GM19372 (cell line): ENCODE results near the gene ADAM22.

ENCODE experiments used
- ATAC-seq: cut with Tn5 transposase; IDR thresholded peaks from one replicate; pipeline ENCODE4 v1.9.1; 2021; ENCODE audit warnings: mild to moderate bottlenecking, low read depth, moderate library complexity; ENCODE audit not compliant: unreplicated experiment

The ADAM22 gene

GRCh38 chr7:87959336-87959735 is 25.3 kb downstream of the ADAM22 start:
- no peak for ATAC-seq

- no peak for ATAC-seq
These were observed 26.2 kb downstream of the ADAM22 start for GRCh38 chr7:87960239-87960638.

- no peak for ATAC-seq
These were observed 27.7 kb downstream of the ADAM22 start for GRCh38 chr7:87961754-87962153.

GRCh38 chr7:87966271-87966670 is 32.2 kb downstream of the ADAM22 start:
- no peak for ATAC-seq

GRCh38 chr7:87968021-87968420 is 34.0 kb downstream of the ADAM22 start:
- ATAC-seq, result no peak

GRCh38 chr7:87982116-87982515 is 48.1 kb downstream of the ADAM22 start:
- ATAC-seq, result no peak

GRCh38 chr7:87984088-87984487 is 50.0 kb downstream of the ADAM22 start:
- no peak for ATAC-seq

- no peak for ATAC-seq
These were observed 59.2 kb downstream of the ADAM22 start for GRCh38 chr7:87993269-87993668.

- no peak for ATAC-seq
These were observed 65.2 kb downstream of the ADAM22 start for GRCh38 chr7:87999261-87999660.

- ATAC-seq, result no peak
These were observed 67.9 kb downstream of the ADAM22 start for GRCh38 chr7:88001744-88002530.

GRCh38 chr7:88002617-88003016 is 68.6 kb downstream of the ADAM22 start:
- ATAC-seq, result no peak

GRCh38 chr7:88003581-88003980 is 69.5 kb downstream of the ADAM22 start:
- ATAC-seq, result no peak

GRCh38 chr7:88005191-88005590 is 71.1 kb downstream of the ADAM22 start:
- no peak for ATAC-seq

- no peak for ATAC-seq
These were observed 75.6 kb downstream of the ADAM22 start for GRCh38 chr7:88009651-88010050.

- ATAC-seq, result no peak
These were observed 78.0 kb downstream of the ADAM22 start for GRCh38 chr7:88012086-88012485.

GRCh38 chr7:88013981-88014380 is 79.9 kb downstream of the ADAM22 start:
- no peak for ATAC-seq

GRCh38 chr7:88014581-88014980 is 80.5 kb downstream of the ADAM22 start:
- ATAC-seq, result no peak

GRCh38 chr7:88015309-88015708 is 81.3 kb downstream of the ADAM22 start:
- ATAC-seq, result no peak

- no peak for ATAC-seq
These were observed 84.5 kb downstream of the ADAM22 start for GRCh38 chr7:88018501-88018900.

GRCh38 chr7:88020953-88021665 is 87.1 kb downstream of the ADAM22 start:
- no peak for ATAC-seq

- no peak for ATAC-seq
These were observed 93.7 kb downstream of the ADAM22 start for GRCh38 chr7:88027724-88028123.

GRCh38 chr7:88034083-88034695 is 100.1 kb downstream of the ADAM22 start:
- ATAC-seq, result no peak
